CD14-positive monocyte (primary cell): ENCODE results near the gene SPPL3. TPM values are rescaled to one million over a fixed set of nuclear protein-coding genes. Genes with fewer than 3 reads are reported as not detected.

Source experiments
- DNase-seq, 3 donors: peaks; one replicate each; pipeline ENCODE4 v3.0.0-alpha.2; 2011 to 2022
- H2AFZ ChIP-seq: 2 replicates; pipeline ENCODE4 v1.6.0; 2012; ENCODE audit warnings: mild to moderate bottlenecking, low read depth, low read length, inconsistent platforms; ENCODE audit not compliant: insufficient read depth, poor library complexity, severe bottlenecking
- H3K27ac ChIP-seq, 2 donors: 1 replicate in 1 of 2; 2 replicates in 1 of 2; pipeline ENCODE4 v1.5.1; 2012 to 2013; ENCODE audit warnings: low read length in 2 of 2, control low read depth in 1 of 2, inconsistent platforms in 1 of 2, low read depth in 1 of 2, mild to moderate bottlenecking in 1 of 2
- H3K27me3 ChIP-seq, 2 donors: one replicate each; pipeline versions ENCODE4 v1.6.0 to v1.6.1; 2011 to 2013; ENCODE audit warnings: low read length in 2 of 2; ENCODE audit not compliant: control insufficient read depth in 2 of 2, insufficient read depth in 2 of 2
- H3K36me3 ChIP-seq, 2 donors: replicated peaks in 1 of 2; 1 replicate in 1 of 2; 2 replicates in 1 of 2; pipeline versions ENCODE4 v1.5.1 to v1.6.1; 2012 to 2013; ENCODE audit warnings: low read length in 2 of 2, control low read depth in 1 of 2, inconsistent platforms in 1 of 2, mild to moderate bottlenecking in 1 of 2; ENCODE audit not compliant: insufficient read depth in 2 of 2, control insufficient read depth in 1 of 2
- H3K4me1 ChIP-seq, 2 donors: 1 replicate in 1 of 2; 2 replicates in 1 of 2; pipeline versions ENCODE4 v1.5.1 to v1.6.1; 2012 to 2013; ENCODE audit warnings: low read length in 2 of 2, control low read depth in 1 of 2, inconsistent platforms in 1 of 2, mild to moderate bottlenecking in 1 of 2, moderate library complexity in 1 of 2; ENCODE audit not compliant: insufficient read depth in 2 of 2, control insufficient read depth in 1 of 2
- H3K4me2 ChIP-seq: replicated peaks from 2 replicates; pipeline ENCODE3; 2012; ENCODE audit warnings: low read length, moderate library complexity, mild to moderate bottlenecking; ENCODE audit not compliant: poor library complexity, severe bottlenecking; ENCODE audit errors: extremely low read depth
- H3K4me3 ChIP-seq, 3 experiments: fragments of 200-600 bp in 1 of 3; sonication (generic) in 1 of 3; replicated peaks in 1 of 3; 1 replicate in 2 of 3; 2 replicates in 1 of 3; pipeline ENCODE4 v1.5.1; 2011 to 2013; ENCODE audit warnings: low read length in 3 of 3, mild to moderate bottlenecking in 3 of 3, control low read depth in 2 of 3, low read depth in 2 of 3, inconsistent platforms in 1 of 3, moderate library complexity in 1 of 3
- H3K79me2 ChIP-seq: 2 replicates; pipeline ENCODE4 v1.6.0; 2012; ENCODE audit warnings: mild to moderate bottlenecking, control low read depth, inconsistent platforms, low read length, moderate library complexity; ENCODE audit not compliant: insufficient read depth
- H3K9ac ChIP-seq: 2 replicates; pipeline ENCODE4 v1.6.0; 2017; ENCODE audit warnings: low read length, mild to moderate bottlenecking; ENCODE audit not compliant: insufficient read depth, poor library complexity, severe bottlenecking
- H3K9me3 ChIP-seq, 2 donors: replicated peaks in 1 of 2; 1 replicate in 1 of 2; 2 replicates in 1 of 2; pipeline versions ENCODE4 v1.5.1 to v1.6.1; 2012 to 2013; ENCODE audit warnings: low read length in 2 of 2, control low read depth in 1 of 2; ENCODE audit not compliant: control insufficient read depth in 1 of 2, insufficient read depth in 1 of 2
- H4K20me1 ChIP-seq: 2 replicates; pipeline ENCODE4 v1.6.0; 2012; ENCODE audit warnings: mild to moderate bottlenecking, low read length, control low read depth, moderate library complexity; ENCODE audit not compliant: insufficient read depth
- H3K27ac Mint-ChIP-seq, 7 donors: one replicate each; pipeline ENCODE4 v1.8.0; 2020; ENCODE audit warnings: mild to moderate bottlenecking in 7 of 7, mixed read lengths in 7 of 7, moderate library complexity in 6 of 7, inconsistent platforms in 2 of 7
- H3K27me3 Mint-ChIP-seq, 3 donors: one replicate each; pipeline ENCODE4 v1.8.0; 2021 to 2022; ENCODE audit warnings: low read depth in 3 of 3, mild to moderate bottlenecking in 3 of 3, mixed read lengths in 3 of 3, moderate library complexity in 3 of 3, inconsistent platforms in 1 of 3
- H3K36me3 Mint-ChIP-seq, 2 donors: one replicate each; pipeline ENCODE4 v1.8.0; 2020; ENCODE audit warnings: mixed read lengths in 2 of 2, inconsistent platforms in 1 of 2, mild to moderate bottlenecking in 1 of 2
- H3K4me1 Mint-ChIP-seq: one replicate; pipeline ENCODE4 v1.8.0; 2020; ENCODE audit warnings: mild to moderate bottlenecking, mixed read lengths
- H3K4me3 Mint-ChIP-seq, 2 donors: one replicate each; pipeline ENCODE4 v1.8.0; 2020; ENCODE audit warnings: mild to moderate bottlenecking in 2 of 2, mixed read lengths in 2 of 2, moderate library complexity in 1 of 2
- H3K9me3 Mint-ChIP-seq, 7 donors: one replicate each; pipeline ENCODE4 v1.8.0; 2020 to 2022; ENCODE audit warnings: mixed read lengths in 7 of 7, mild to moderate bottlenecking in 6 of 7, moderate library complexity in 6 of 7, inconsistent platforms in 2 of 7
- WGBS: methylation state at CpG from one replicate; pipeline ENCODE4 v1.1.5; 2013; ENCODE audit warnings: missing lambda C conversion rate; ENCODE audit not compliant: insufficient coverage; 5-methylcytosine and 5-hydroxymethylcytosine counted together
- intact Hi-C, 2 donors: fragments of 100-400 bp; cut with micrococcal nuclease; formaldehyde crosslinking; loops; one replicate each; pipeline versions ENCODE4 v1.15.0 to v1.15.1; 2023
- polyA plus RNA-seq, 3 donors: library from polyadenylated mRNA; depleted of rRNA in 1 of 3; unstranded in 2 of 3; stranded (reverse) in 1 of 3; fragments of 300-500 nt in 2 of 3; fragments of >200 nt in 1 of 3; fragmentation: Illumina TruSeq in 2 of 3; gene quantifications; 1 replicate in 2 of 3; 2 replicates in 1 of 3; pipeline ENCODE4 v1.2.3, GENCODE V29; 2012 to 2021
- TF ChIP-seq, protein P1 (sequence below): fragments of 200-600 bp; IDR thresholded peaks from one replicate; pipeline ENCODE4 v1.8.0; 2022; ENCODE audit warnings: antibody characterized with exemption, mild to moderate bottlenecking

SPPL3 gene
- polyA plus RNA-seq, 3 donors: 14.5 to 18.6 (median 18.5) TPM

DNA sequence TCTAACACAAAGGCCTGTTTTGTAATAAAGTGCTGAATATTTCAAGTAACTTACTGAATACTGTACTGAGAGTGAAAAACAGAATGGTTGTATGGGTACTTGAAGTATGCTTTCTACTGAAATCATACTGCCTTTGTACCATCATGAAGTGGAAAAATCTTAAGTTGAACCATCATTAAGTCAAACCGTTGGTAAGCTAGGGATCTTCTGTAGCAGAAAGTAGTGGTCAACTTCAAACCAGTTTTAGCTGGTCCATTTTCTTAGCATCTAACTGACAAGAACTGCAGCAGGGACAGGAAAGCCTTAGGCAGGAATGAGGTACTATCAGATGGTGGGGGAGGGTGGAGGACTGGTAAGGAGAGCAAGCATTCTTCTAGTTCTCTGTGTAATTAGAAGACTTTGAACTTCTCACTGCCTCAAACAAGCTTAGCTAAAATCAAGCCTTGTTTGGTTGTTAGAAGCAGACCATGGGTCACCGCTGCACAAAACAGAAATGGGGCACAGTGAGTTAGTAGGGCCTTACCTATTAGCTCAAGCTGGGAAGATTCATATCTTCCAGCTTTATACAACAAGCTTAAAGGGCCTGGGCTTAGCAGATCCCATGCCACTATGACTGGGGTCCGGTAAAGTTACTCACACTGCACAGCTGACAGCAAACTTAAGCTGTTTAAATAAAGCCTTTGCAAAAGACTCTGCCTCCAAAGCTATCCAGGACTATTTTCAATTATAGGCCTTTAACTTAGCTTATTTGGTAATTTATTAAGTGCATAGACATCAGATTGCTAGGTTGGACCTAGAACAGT, 104.7 kb downstream of the SPPL3 start:
- 44% methylated on average over 2 of the region's 3 CpGs for whole genome bisulfite sequencing
- H3K4me1 Mint-ChIP-seq: peaks cover 4% of the 10 kb centered on the region
- H3K9me3 ChIP-seq: peaks cover 5 to 9% of the 10 kb centered on the region in 2 donors
- no peaks in the 10 kb centered on the region for H3K27me3 ChIP-seq
- H3K36me3 Mint-ChIP-seq: peaks cover 27 to 46% of the 10 kb centered on the region in 2 donors
- no peak overlapping the region for H3K4me3 ChIP-seq
- no peak overlapping the region for H3K9ac ChIP-seq
- DNase-seq: no peak
- intact Hi-C loops: no loop called here
- no peaks in the 10 kb centered on the region for H3K4me1 ChIP-seq
- H3K4me3 Mint-ChIP-seq: no peak overlapping the region
- H3K27ac Mint-ChIP-seq: peak overlapping the region in 1 of 7 donors; percentile 58
- H3K27ac ChIP-seq: no peak overlapping the region
- H3K9me3 Mint-ChIP-seq: peaks cover 5 to 22% (median 15%) of the 10 kb centered on the region in 7 donors
- TF ChIP-seq, protein P1, sequence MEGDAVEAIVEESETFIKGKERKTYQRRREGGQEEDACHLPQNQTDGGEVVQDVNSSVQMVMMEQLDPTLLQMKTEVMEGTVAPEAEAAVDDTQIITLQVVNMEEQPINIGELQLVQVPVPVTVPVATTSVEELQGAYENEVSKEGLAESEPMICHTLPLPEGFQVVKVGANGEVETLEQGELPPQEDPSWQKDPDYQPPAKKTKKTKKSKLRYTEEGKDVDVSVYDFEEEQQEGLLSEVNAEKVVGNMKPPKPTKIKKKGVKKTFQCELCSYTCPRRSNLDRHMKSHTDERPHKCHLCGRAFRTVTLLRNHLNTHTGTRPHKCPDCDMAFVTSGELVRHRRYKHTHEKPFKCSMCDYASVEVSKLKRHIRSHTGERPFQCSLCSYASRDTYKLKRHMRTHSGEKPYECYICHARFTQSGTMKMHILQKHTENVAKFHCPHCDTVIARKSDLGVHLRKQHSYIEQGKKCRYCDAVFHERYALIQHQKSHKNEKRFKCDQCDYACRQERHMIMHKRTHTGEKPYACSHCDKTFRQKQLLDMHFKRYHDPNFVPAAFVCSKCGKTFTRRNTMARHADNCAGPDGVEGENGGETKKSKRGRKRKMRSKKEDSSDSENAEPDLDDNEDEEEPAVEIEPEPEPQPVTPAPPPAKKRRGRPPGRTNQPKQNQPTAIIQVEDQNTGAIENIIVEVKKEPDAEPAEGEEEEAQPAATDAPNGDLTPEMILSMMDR: no peak
- no peak overlapping the region for H3K4me2 ChIP-seq
- peaks cover 2 to 32% of the 10 kb centered on the region in 2 donors for H3K36me3 ChIP-seq
- H4K20me1 ChIP-seq: peaks cover 65% of the 10 kb centered on the region
- H3K27me3 Mint-ChIP-seq: no peaks in the 10 kb centered on the region
- peaks cover 63% of the 10 kb centered on the region for H3K79me2 ChIP-seq
- no peak overlapping the region for H2AFZ ChIP-seq

DNA sequence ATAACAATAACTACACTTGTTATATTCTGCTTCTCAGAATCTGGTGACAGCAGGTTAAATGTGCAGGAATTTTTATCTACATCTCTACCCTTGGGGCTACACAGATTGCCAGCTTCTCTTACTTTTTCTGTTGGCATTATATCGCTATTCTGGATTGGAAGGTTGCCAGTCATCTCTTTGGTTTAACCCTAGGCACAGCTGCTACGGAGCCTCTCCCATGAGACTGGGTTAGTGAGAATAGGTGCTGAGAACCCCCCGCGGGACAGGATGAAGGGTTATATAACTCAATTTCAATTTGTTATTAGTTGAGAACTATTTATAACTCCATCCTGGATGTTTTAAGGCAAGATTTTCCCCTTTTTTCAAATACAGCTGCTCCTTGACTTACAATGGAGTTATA, 105.5 kb downstream of the SPPL3 start:
- Mint-ChIP-seq H3K27ac (no peak overlapping the region), H3K36me3 (peaks cover 27 to 46% of the 10 kb centered on the region in 2 donors), H3K27me3 (no peaks in the 10 kb centered on the region), H3K4me1 (peaks cover 4% of the 10 kb centered on the region), H3K9me3 (peaks cover 5 to 22% (median 15%) of the 10 kb centered on the region in 7 donors), H3K4me3 (no peak overlapping the region)
- Histone ChIP-seq H3K9me3 (peaks cover 5 to 9% of the 10 kb centered on the region in 2 donors), H4K20me1 (peaks cover 62% of the 10 kb centered on the region), H3K27me3 (no peaks in the 10 kb centered on the region), H3K9ac (no peak overlapping the region), H3K36me3 (peaks cover 2 to 32% of the 10 kb centered on the region in 2 donors), H3K4me1 (no peaks in the 10 kb centered on the region), H3K79me2 (peaks cover 56% of the 10 kb centered on the region), H3K27ac (no peak overlapping the region), H2AFZ (no peak overlapping the region), H3K4me2 (no peak overlapping the region), H3K4me3 (no peak overlapping the region)
- TF ChIP-seq, protein P1: no peak
- intact Hi-C loops: no loop called here
- DNase-seq: no peak
- WGBS: no CpG with 5 or more reads among the region's 4 CpGs
